H9 (cell line): Measurements from ENCODE around the gene SERPINB5. TPM values are rescaled to one million over a fixed set of nuclear protein-coding genes. Genes with fewer than 3 reads are reported as not detected.
A peak's percentile ranks its signal among the peaks of the same experiment; 100 is the strongest.

ENCODE experiments used
- DNase-seq: peaks from one replicate; pipeline ENCODE4 v3.0.0-alpha.2; 2017
- H2AFZ ChIP-seq: one replicate; pipeline ENCODE4 v1.6.1; 2013; ENCODE audit warnings: mild to moderate bottlenecking, low read length, control low read depth, moderate library complexity
- H2AK5ac ChIP-seq: 2 replicates; pipeline ENCODE4 v1.6.1; 2013; ENCODE audit warnings: low read length, control low read depth, mixed read lengths; ENCODE audit not compliant: insufficient read length
- H2BK120ac ChIP-seq: one replicate; pipeline ENCODE4 v1.6.1; 2013; ENCODE audit warnings: low read depth, mild to moderate bottlenecking, low read length, control low read depth, inconsistent platforms; ENCODE audit not compliant: poor library complexity, severe bottlenecking
- H2BK12ac ChIP-seq: 2 replicates; pipeline ENCODE4 v1.6.1; 2013; ENCODE audit warnings: low read length, control low read depth, mixed read lengths, low read depth; ENCODE audit not compliant: insufficient read length
- H2BK15ac ChIP-seq: 2 replicates; pipeline ENCODE4 v1.6.1; 2013; ENCODE audit warnings: low read depth, low read length, control low read depth
- H2BK20ac ChIP-seq: one replicate; pipeline ENCODE4 v1.6.1; 2013; ENCODE audit warnings: low read depth, mild to moderate bottlenecking, low read length, control low read depth, inconsistent platforms; ENCODE audit not compliant: poor library complexity, severe bottlenecking
- H2BK5ac ChIP-seq: 2 replicates; pipeline ENCODE4 v1.6.1; 2013; ENCODE audit warnings: low read length, control low read depth, mixed read lengths; ENCODE audit not compliant: insufficient read length
- H3K14ac ChIP-seq: 2 replicates; pipeline ENCODE4 v1.6.1; 2013; ENCODE audit warnings: low read length, control low read depth; ENCODE audit not compliant: insufficient read depth
- H3K18ac ChIP-seq: 2 replicates; pipeline ENCODE4 v1.6.1; 2013; ENCODE audit warnings: low read depth, mild to moderate bottlenecking, mixed read lengths, low read length, control low read depth; ENCODE audit not compliant: insufficient read length
- H3K23ac ChIP-seq: 2 replicates; pipeline ENCODE4 v1.6.1; 2013; ENCODE audit warnings: low read length, control low read depth, mixed read lengths, low read depth; ENCODE audit not compliant: insufficient read length
- H3K23me2 ChIP-seq: 2 replicates; pipeline ENCODE4 v1.6.1; 2013; ENCODE audit warnings: low read depth, mild to moderate bottlenecking, mixed read lengths, low read length, control low read depth; ENCODE audit not compliant: insufficient read length, poor library complexity, severe bottlenecking
- H3K27ac ChIP-seq: 2 replicates; pipeline ENCODE4 v1.5.1; 2013; ENCODE audit warnings: low read length, control low read depth, mixed read lengths, low read depth; ENCODE audit not compliant: insufficient read length
- H3K27me3 ChIP-seq: 2 replicates; pipeline ENCODE4 v1.6.1; 2013; ENCODE audit warnings: low read length, control low read depth, inconsistent platforms; ENCODE audit not compliant: insufficient read depth
- H3K4ac ChIP-seq: 2 replicates; pipeline ENCODE4 v1.6.1; 2013; ENCODE audit warnings: low read depth, mild to moderate bottlenecking, control low read depth, inconsistent platforms, low read length, moderate library complexity
- H3K4me1 ChIP-seq: 2 replicates; pipeline ENCODE4 v1.6.1; 2013; ENCODE audit warnings: low read length, control low read depth, inconsistent platforms; ENCODE audit not compliant: insufficient read depth
- H3K4me2 ChIP-seq: 2 replicates; pipeline ENCODE4 v1.6.1; 2013; ENCODE audit warnings: low read length, control low read depth, mixed read lengths; ENCODE audit not compliant: insufficient read length, insufficient read depth
- H3K56ac ChIP-seq: 2 replicates; pipeline ENCODE4 v1.6.1; 2013; ENCODE audit warnings: low read depth, mild to moderate bottlenecking, mixed read lengths, low read length, control low read depth; ENCODE audit not compliant: insufficient read length
- H3K79me1 ChIP-seq: 2 replicates; pipeline ENCODE4 v1.6.1; 2013; ENCODE audit warnings: low read depth, mild to moderate bottlenecking, moderate library complexity, low read length, control low read depth, inconsistent platforms; ENCODE audit not compliant: insufficient read depth, poor library complexity, severe bottlenecking
- H3K79me2 ChIP-seq: 2 replicates; pipeline ENCODE4 v1.6.1; 2013; ENCODE audit warnings: low read length, control low read depth, inconsistent platforms; ENCODE audit not compliant: insufficient read depth
- H3K9ac ChIP-seq: 2 replicates; pipeline ENCODE4 v1.6.1; 2013; ENCODE audit warnings: low read length, control low read depth, mixed read lengths; ENCODE audit not compliant: insufficient read length; ENCODE audit errors: extremely low read depth
- H3K9me3 ChIP-seq: one replicate; pipeline ENCODE4 v1.6.1; 2013; ENCODE audit warnings: low read depth, low read length, inconsistent platforms; ENCODE audit not compliant: control insufficient read depth
- H3T11ph ChIP-seq: one replicate; pipeline ENCODE4 v1.6.1; 2013; ENCODE audit warnings: mild to moderate bottlenecking, low read length, control low read depth, inconsistent platforms
- H4K20me1 ChIP-seq: one replicate; pipeline ENCODE4 v1.6.1; 2013; ENCODE audit not compliant: control insufficient read depth, insufficient read length, insufficient read depth
- H4K5ac ChIP-seq: 2 replicates; pipeline ENCODE4 v1.6.1; 2013; ENCODE audit warnings: low read depth, mild to moderate bottlenecking, mixed read lengths, low read length, control low read depth; ENCODE audit not compliant: insufficient read length
- H4K8ac ChIP-seq: replicated peaks from 2 replicates; pipeline ENCODE4 v1.6.1; 2013; ENCODE audit warnings: low read length, control low read depth, mixed read lengths, low read depth; ENCODE audit not compliant: insufficient read length
- H4K91ac ChIP-seq: 2 replicates; pipeline ENCODE4 v1.6.1; 2013; ENCODE audit warnings: low read depth, mild to moderate bottlenecking, moderate library complexity, mixed read lengths, low read length, control low read depth; ENCODE audit not compliant: insufficient read length
- H3K27ac Mint-ChIP-seq, 3 experiments: 2 replicates in 2 of 3; 3 replicates in 1 of 3; pipeline ENCODE4 v1.8.0; 2020 to 2021; ENCODE audit warnings: mixed read lengths in 3 of 3, mild to moderate bottlenecking in 1 of 3, moderate library complexity in 1 of 3
- H3K27me3 Mint-ChIP-seq: 2 replicates; pipeline ENCODE4 v1.8.0; 2021; ENCODE audit warnings: low read depth, mild to moderate bottlenecking, moderate library complexity, mixed read lengths
- H3K36me3 Mint-ChIP-seq, 3 experiments: 2 replicates in 2 of 3; 3 replicates in 1 of 3; pipeline ENCODE4 v1.8.0; 2020 to 2021; ENCODE audit warnings: low read depth in 3 of 3, mixed read lengths in 3 of 3; ENCODE audit not compliant: insufficient read depth in 1 of 3
- H3K4me1 Mint-ChIP-seq, 2 experiments: 2 replicates each; pipeline ENCODE4 v1.8.0; 2020; ENCODE audit warnings: mixed read lengths in 2 of 2
- H3K4me3 Mint-ChIP-seq, 2 experiments: 2 replicates in 1 of 2; 3 replicates in 1 of 2; pipeline ENCODE4 v1.8.0; 2020 to 2021; ENCODE audit warnings: mild to moderate bottlenecking in 2 of 2, mixed read lengths in 2 of 2, moderate library complexity in 1 of 2
- H3K9me3 Mint-ChIP-seq, 2 experiments: 2 replicates in 1 of 2; 3 replicates in 1 of 2; pipeline ENCODE4 v1.8.0; 2020; ENCODE audit warnings: mild to moderate bottlenecking in 2 of 2, mixed read lengths in 2 of 2, moderate library complexity in 1 of 2
- CTCF ChIP-seq: fragments of 200-600 bp; sonication (generic); conservative IDR thresholded peaks from 3 replicates; pipeline ENCODE4 v1.8.0; 2021; ENCODE audit warnings: antibody characterized with exemption, mild to moderate bottlenecking
- WGBS: extraction: QIAGEN DNeasy Blood & Tissue Kit; methylation state at CpG from one replicate; pipeline ENCODE4 v1.1.7; 2013; ENCODE audit warnings: missing lambda C conversion rate, low lambda C conversion rate, mixed read lengths; ENCODE audit not compliant: insufficient read length; ENCODE audit errors: extremely low coverage; 5-methylcytosine and 5-hydroxymethylcytosine counted together
- total RNA-seq: library from RNA; stranded (reverse); gene quantifications from 2 replicates; pipeline ENCODE4 v1.2.1, GENCODE V29; 2021

The SERPINB5 gene
- total RNA-seq, 1 experiment from 2014 or later = not detected

- Histone ChIP-seq H3T11ph (no peak overlapping the region), H3K4ac (no peak overlapping the region), H2AFZ (no peak overlapping the region), H3K23ac (no peak overlapping the region), H2AK5ac (no peak overlapping the region), H3K9me3 (no peaks in the 10 kb centered on the region), H3K9ac (no peak overlapping the region), H3K56ac (no peak overlapping the region), H3K14ac (no peak overlapping the region), H3K23me2 (no peaks in the 10 kb centered on the region), H2BK15ac (no peak overlapping the region), H3K79me2 (no peaks in the 10 kb centered on the region), H3K79me1 (no peaks in the 10 kb centered on the region), H3K4me1 (no peaks in the 10 kb centered on the region), H4K5ac (no peak overlapping the region), H2BK20ac (no peak overlapping the region), H4K91ac (no peak overlapping the region), H3K4me2 (no peak overlapping the region), H2BK120ac (no peak overlapping the region), H2BK12ac (no peak overlapping the region), H3K27ac (no peak overlapping the region), H3K18ac (no peak overlapping the region), H3K27me3 (no peaks in the 10 kb centered on the region), H4K8ac (no peak overlapping the region), H2BK5ac (no peak overlapping the region), H4K20me1 (no peaks in the 10 kb centered on the region)
- no peaks in the 10 kb centered on the region for H3K9me3 Mint-ChIP-seq
- no CpG with 5 or more reads among the region's 3 CpGs for WGBS
- no peaks in the 10 kb centered on the region for H3K27me3 Mint-ChIP-seq
- TF ChIP-seq CTCF = no peak
- H3K4me1 Mint-ChIP-seq = peaks cover 0 to 5% of the 10 kb centered on the region in 2 experiments; a peak in 3 of 4 replicates
- no peak overlapping the region for H3K4me3 Mint-ChIP-seq
- DNase-seq = no peak
- no peaks in the 10 kb centered on the region; a peak in 1 of 7 replicates for H3K36me3 Mint-ChIP-seq
- H3K27ac Mint-ChIP-seq = peak overlapping the region in 1 of 3 experiments; percentile 50; a peak in 1 of 7 replicates
Observed at GRCh38 chr18:63492851-63493250, 16.1 kb downstream of the SERPINB5 start.
